Measurements from ENCODE around the gene ATP8A2. TPM values are rescaled to one million over a fixed set of nuclear protein-coding genes. Genes with fewer than 3 reads are reported as not detected.

The ATP8A2 gene
- total and polyA plus RNA-seq, 9 of the 15 experiments (the other 6 are each of a cell fraction or from before 2014, with no cell fraction given): under 0.01 to 0.33 (median 0.06) TPM; not detected in 4

DNA sequence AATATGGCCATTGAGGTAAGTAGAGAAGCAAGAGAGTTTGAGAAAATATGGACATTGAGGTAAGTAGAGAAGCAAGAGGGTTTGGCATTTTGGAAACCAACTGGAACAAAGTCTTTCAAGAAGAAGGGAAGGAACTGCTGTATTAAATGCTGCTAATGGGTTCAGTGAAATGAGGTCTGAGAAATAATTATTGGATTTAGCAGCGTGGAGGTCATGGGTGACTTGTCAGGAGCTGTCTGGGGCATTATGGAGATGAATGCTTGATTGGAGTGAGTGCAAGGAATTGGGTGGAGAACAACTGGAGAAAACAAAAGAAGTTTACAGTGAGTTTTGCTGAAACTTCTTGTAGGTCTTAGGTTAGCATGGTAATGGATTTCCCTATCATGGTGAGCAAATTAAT, 232.3 kb downstream of the ATP8A2 start:
- Histone ChIP-seq H3K9me1 (ENCODE audit: control insufficient read depth, insufficient read depth, low read length) (no peaks in the 10 kb centered on the region), H2AFZ (ENCODE audit: low read depth, low read length) (no peak overlapping the region), H3K4me3 (no peak overlapping the region), H3K9ac (ENCODE audit: insufficient read depth in 1 of 2, low read depth in 2 of 2, low read length in 2 of 2) (no peak overlapping the region), H3K27ac (ENCODE audit: extremely low read depth, low read depth, low read length) (no peak overlapping the region), H3K27me3 (ENCODE audit: control insufficient read depth in 2 of 2, insufficient read depth in 2 of 2, low read length in 2 of 2) (peaks cover 0 to 5% of the 10 kb centered on the region in 2 experiments; a peak in 1 of 5 replicates), H4K20me1 (replicated peaks; ENCODE audit: control insufficient read depth, insufficient read depth, low read length) (no peaks in the 10 kb centered on the region; the same call in 1 of the 2 replicates), H3K36me3 (ENCODE audit: control insufficient read depth, insufficient read depth, low read length) (no peaks in the 10 kb centered on the region), H3K9me3 (replicated peaks; ENCODE audit: control insufficient read depth, insufficient read depth, low read depth, low read length) (no peaks in the 10 kb centered on the region), H3K4me2 (ENCODE audit: insufficient read depth, low read length) (no peak overlapping the region), H3K4me1 (replicated peaks in 1 of 2; ENCODE audit: control insufficient read depth in 2 of 2, insufficient read depth in 2 of 2, low read length in 2 of 2) (no peaks in the 10 kb centered on the region), H3K79me2 (ENCODE audit: control insufficient read depth, insufficient read depth, low read length) (no peaks in the 10 kb centered on the region)
- DNase-seq (ENCODE audit: extremely low read depth in 1 of 4, low spot score in 3 of 4) (no peak), ATAC-seq (no peak), FAIRE-seq (no peak)
- ChIA-PET POLR2A (interaction anchor here (1.0 kb wide), 1 partner anchor 21 kb away, joined by 3 read pairs; no protein-coding TSS in a partner anchor), CTCF (ENCODE audit: low intra/inter-chr PET ratio) (no interaction called here)
- intact Hi-C loops (cut with micrococcal nuclease) (no loop called here), in situ Hi-C loops (cut with MboI) (no loop called here)
- 0% methylated on average over 1 of the region's 1 CpG for WGBS (ENCODE audit: insufficient coverage, low coverage, missing lambda C conversion rate)
- no TSS peak for BruUV-seq (replicated peaks)
- TF ChIP-seq, protein P1, sequence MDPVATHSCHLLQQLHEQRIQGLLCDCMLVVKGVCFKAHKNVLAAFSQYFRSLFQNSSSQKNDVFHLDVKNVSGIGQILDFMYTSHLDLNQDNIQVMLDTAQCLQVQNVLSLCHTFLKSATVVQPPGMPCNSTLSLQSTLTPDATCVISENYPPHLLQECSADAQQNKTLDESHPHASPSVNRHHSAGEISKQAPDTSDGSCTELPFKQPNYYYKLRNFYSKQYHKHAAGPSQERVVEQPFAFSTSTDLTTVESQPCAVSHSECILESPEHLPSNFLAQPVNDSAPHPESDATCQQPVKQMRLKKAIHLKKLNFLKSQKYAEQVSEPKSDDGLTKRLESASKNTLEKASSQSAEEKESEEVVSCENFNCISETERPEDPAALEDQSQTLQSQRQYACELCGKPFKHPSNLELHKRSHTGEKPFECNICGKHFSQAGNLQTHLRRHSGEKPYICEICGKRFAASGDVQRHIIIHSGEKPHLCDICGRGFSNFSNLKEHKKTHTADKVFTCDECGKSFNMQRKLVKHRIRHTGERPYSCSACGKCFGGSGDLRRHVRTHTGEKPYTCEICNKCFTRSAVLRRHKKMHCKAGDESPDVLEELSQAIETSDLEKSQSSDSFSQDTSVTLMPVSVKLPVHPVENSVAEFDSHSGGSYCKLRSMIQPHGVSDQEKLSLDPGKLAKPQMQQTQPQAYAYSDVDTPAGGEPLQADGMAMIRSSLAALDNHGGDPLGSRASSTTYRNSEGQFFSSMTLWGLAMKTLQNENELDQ (CRISPR knock-in tag; IDR thresholded peaks at IDR 0.05; ENCODE audit: borderline replicate concordance): no peak
- no peak for TF ChIP-seq ZNF707 (CRISPR knock-in tag; conservative IDR thresholded peaks at IDR 0.05)
- TF ChIP-seq ESRRB (CRISPR knock-in tag; IDR thresholded peaks at IDR 0.05; ENCODE audit: borderline replicate concordance): no peak
- TF ChIP-seq RBM39 (optimal IDR thresholded peaks at IDR 0.05; ENCODE audit: low read depth, low read length): no peak
- TF ChIP-seq, protein P2, sequence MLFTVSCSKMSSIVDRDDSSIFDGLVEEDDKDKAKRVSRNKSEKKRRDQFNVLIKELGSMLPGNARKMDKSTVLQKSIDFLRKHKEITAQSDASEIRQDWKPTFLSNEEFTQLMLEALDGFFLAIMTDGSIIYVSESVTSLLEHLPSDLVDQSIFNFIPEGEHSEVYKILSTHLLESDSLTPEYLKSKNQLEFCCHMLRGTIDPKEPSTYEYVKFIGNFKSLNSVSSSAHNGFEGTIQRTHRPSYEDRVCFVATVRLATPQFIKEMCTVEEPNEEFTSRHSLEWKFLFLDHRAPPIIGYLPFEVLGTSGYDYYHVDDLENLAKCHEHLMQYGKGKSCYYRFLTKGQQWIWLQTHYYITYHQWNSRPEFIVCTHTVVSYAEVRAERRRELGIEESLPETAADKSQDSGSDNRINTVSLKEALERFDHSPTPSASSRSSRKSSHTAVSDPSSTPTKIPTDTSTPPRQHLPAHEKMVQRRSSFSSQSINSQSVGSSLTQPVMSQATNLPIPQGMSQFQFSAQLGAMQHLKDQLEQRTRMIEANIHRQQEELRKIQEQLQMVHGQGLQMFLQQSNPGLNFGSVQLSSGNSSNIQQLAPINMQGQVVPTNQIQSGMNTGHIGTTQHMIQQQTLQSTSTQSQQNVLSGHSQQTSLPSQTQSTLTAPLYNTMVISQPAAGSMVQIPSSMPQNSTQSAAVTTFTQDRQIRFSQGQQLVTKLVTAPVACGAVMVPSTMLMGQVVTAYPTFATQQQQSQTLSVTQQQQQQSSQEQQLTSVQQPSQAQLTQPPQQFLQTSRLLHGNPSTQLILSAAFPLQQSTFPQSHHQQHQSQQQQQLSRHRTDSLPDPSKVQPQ (CRISPR knock-in tag; IDR thresholded peaks at IDR 0.05; ENCODE audit: borderline replicate concordance): no peak
- TF ChIP-seq, protein P3, sequence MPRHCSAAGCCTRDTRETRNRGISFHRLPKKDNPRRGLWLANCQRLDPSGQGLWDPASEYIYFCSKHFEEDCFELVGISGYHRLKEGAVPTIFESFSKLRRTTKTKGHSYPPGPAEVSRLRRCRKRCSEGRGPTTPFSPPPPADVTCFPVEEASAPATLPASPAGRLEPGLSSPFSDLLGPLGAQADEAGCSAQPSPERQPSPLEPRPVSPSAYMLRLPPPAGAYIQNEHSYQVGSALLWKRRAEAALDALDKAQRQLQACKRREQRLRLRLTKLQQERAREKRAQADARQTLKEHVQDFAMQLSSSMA (CRISPR knock-in tag; IDR thresholded peaks at IDR 0.05): no peak
- no peak for TF ChIP-seq SP2 (IDR thresholded peaks at IDR 0.05; ENCODE audit: extremely low read depth, low read depth, low read length, poor library complexity, severe bottlenecking)
- no peak for TF ChIP-seq TEAD4 (IDR thresholded peaks at IDR 0.05; ENCODE audit: low read length)
- no peak for TF ChIP-seq TEAD4 (CRISPR knock-in tag; IDR thresholded peaks at IDR 0.05; ENCODE audit: borderline replicate concordance)
- TF ChIP-seq KDM5B (IDR thresholded peaks at IDR 0.05; ENCODE audit: insufficient replicate concordance, low read depth, low read length): no peak
- TF ChIP-seq LCOR (CRISPR knock-in tag; IDR thresholded peaks at IDR 0.05): no peak
- TF ChIP-seq ZBTB7A (IDR thresholded peaks at IDR 0.05; ENCODE audit: borderline replicate concordance, control insufficient read depth, low read depth, low read length): no peak
- TF ChIP-seq, protein P4, sequence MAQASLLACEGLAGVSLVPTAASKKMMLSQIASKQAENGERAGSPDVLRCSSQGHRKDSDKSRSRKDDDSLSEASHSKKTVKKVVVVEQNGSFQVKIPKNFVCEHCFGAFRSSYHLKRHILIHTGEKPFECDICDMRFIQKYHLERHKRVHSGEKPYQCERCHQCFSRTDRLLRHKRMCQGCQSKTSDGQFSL (CRISPR knock-in tag; IDR thresholded peaks at IDR 0.05): no peak
- TF ChIP-seq, protein P4 (tag; IDR thresholded peaks at IDR 0.05): no peak
- no peak for TF ChIP-seq SETDB1 (IDR thresholded peaks at IDR 0.05; ENCODE audit: low read length)
- TF ChIP-seq ZNF717 (CRISPR knock-in tag; IDR thresholded peaks at IDR 0.05): no peak

Data from K562 (cell line).